ENCODE data around the gene HNRNPC.
"Not testable (repeated sequence)": the region's sequence is repeated elsewhere in the genome, so short reads cannot be mapped to it uniquely, and the experiment has no call there.

The HNRNPC gene

DNA sequence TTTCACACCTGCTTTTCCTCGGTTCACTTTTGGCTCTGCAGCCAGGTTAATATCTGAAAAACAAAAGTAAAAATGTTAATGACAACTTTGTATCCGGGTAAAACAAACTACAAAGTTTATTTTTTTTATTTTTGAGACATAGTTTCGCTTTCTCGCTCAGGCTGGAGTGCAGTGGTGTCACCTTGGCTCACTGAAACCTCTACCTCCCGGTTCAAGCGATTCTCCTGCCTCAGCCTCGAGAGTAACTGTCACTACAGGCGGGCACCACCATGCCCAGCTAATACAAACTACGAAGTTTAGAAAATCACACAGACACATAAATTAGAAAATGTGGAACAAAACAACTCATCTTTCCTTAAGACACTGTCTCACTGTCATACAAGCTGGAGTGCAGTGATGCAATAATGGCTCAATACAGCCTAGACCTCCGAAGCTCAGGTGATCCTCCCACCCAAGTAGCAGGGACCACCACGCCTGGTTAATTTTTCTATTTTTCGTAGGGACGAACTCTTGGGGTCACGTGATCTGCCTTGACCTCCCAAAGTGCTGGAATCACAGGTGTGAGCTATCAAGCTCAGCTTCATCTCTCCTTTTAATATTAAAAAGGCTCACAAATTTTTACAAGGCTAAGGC lies 38.1 kb downstream of the HNRNPC start:
- no peak for TF ChIP-seq JUND (IDR thresholded peaks at IDR 0.05; ENCODE audit: low read depth)
- in situ Hi-C loops (cut with HindIII; ENCODE audit: low pct_unique_long_range_greater_than_20kb, low sequenced_read_pairs): no loop called here
- DNase-seq (ENCODE audit: low read depth in 1 of 2, low spot score in 1 of 2): no peak

GRCh38 chr14:21229821-21230220 lies 39.4 kb downstream of the HNRNPC start:
- no peak for TF ChIP-seq JUND (IDR thresholded peaks at IDR 0.05; ENCODE audit: low read depth)
- in situ Hi-C loops (cut with HindIII; ENCODE audit: low pct_unique_long_range_greater_than_20kb, low sequenced_read_pairs): no loop called here
- DNase-seq (ENCODE audit: low read depth in 1 of 2, low spot score in 1 of 2): no peak

- DNase-seq (ENCODE audit: low read depth in 1 of 2, low spot score in 1 of 2): no peak
- in situ Hi-C loops (cut with HindIII; ENCODE audit: low pct_unique_long_range_greater_than_20kb, low sequenced_read_pairs): no loop called here
- no peak for TF ChIP-seq JUND (IDR thresholded peaks at IDR 0.05; ENCODE audit: low read depth)
Observed at GRCh38 chr14:21227981-21228380, 41.3 kb downstream of the HNRNPC start.

GRCh38 chr14:21227150-21227549 lies 42.1 kb downstream of the HNRNPC start:
- no peak for DNase-seq (ENCODE audit: low read depth in 1 of 2, low spot score in 1 of 2)
- in situ Hi-C loops (cut with HindIII; ENCODE audit: low pct_unique_long_range_greater_than_20kb, low sequenced_read_pairs): no loop called here
- no peak for TF ChIP-seq JUND (IDR thresholded peaks at IDR 0.05; ENCODE audit: low read depth)

GRCh38 chr14:21226467-21226866 lies 42.8 kb downstream of the HNRNPC start:
- no peak for TF ChIP-seq JUND (IDR thresholded peaks at IDR 0.05; ENCODE audit: low read depth)
- in situ Hi-C loops (cut with HindIII; ENCODE audit: low pct_unique_long_range_greater_than_20kb, low sequenced_read_pairs): no loop called here
- DNase-seq (ENCODE audit: low read depth in 1 of 2, low spot score in 1 of 2): no peak

- DNase-seq (ENCODE audit: low read depth in 1 of 2, low spot score in 1 of 2); in situ Hi-C loops (cut with HindIII; ENCODE audit: low pct_unique_long_range_greater_than_20kb, low sequenced_read_pairs): not testable (repeated sequence)
Observed at GRCh38 chr14:21225164-21225563, 44.1 kb downstream of the HNRNPC start.

DNA sequence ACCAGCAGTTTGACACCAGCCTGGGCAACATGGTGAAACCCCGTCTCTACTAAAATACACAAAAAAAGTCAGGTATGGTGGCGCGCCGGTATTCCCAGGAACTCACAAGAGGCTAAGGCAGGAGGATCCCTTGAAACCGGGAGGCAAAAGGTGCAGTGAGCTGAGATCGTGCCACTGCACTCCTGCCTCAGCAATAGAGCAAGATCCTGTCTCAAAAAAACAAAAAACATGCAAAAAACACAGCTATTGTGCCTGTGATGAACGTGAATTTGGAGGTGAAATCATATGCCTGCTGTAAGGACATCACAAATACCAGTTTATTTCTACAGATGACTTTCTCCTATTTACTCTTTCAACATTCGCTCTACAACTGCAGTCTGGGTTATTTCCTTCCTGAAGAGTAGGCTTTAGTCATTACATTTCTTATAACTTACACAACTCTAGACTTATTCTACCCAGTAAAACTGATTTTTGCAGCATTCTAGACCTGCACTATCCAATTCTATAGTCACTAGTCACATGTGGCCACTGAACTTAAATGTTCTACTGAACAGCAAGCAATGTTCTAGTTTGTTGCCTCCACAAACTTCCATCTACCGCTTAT lies 48.3 kb downstream of the HNRNPC start:
- no peak for TF ChIP-seq JUND (IDR thresholded peaks at IDR 0.05; ENCODE audit: low read depth)
- DNase-seq (ENCODE audit: low read depth in 1 of 2, low spot score in 1 of 2): no peak
- in situ Hi-C loops (cut with HindIII; ENCODE audit: low pct_unique_long_range_greater_than_20kb, low sequenced_read_pairs): no loop called here

DNA sequence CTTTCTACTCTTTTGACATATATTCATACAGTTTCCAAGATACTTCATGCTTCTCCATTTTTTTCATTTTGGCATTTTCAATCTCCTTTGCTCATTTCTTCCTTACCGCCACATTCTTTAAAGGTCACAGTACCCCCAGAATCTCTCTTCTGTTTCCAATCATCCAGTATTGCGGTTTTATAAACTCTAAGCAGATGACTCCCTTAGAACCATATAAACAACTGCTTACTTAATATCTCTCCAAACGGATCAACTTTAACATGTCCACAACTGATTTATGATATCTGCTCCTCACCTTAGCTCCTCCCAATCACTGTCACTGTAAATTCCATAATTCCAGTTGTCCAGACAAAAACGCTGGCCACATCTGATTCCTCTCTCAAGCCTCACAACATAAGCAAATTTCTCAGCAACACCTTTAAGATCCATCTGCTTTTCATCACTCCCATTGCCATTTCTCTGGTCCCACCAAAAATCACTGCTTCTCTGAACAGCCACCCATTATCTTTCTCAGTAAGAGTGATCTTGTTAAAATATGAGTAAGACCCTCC lies 49.6 kb downstream of the HNRNPC start:
- in situ Hi-C loops (cut with HindIII; ENCODE audit: low pct_unique_long_range_greater_than_20kb, low sequenced_read_pairs): no loop called here
- no peak for DNase-seq (ENCODE audit: low read depth in 1 of 2, low spot score in 1 of 2)
- TF ChIP-seq JUND (IDR thresholded peaks at IDR 0.05; ENCODE audit: low read depth): no peak

GRCh38 chr14:21219120-21219519 lies 50.1 kb downstream of the HNRNPC start:
- in situ Hi-C loops (cut with HindIII; ENCODE audit: low pct_unique_long_range_greater_than_20kb, low sequenced_read_pairs): no loop called here
- no peak for TF ChIP-seq JUND (IDR thresholded peaks at IDR 0.05; ENCODE audit: low read depth)
- DNase-seq (ENCODE audit: low read depth in 1 of 2, low spot score in 1 of 2): no peak

GRCh38 chr14:21215879-21216251 lies 53.4 kb downstream of the HNRNPC start:
- DNase-seq (ENCODE audit: low read depth in 1 of 2, low spot score in 1 of 2): no peak
- TF ChIP-seq JUND (IDR thresholded peaks at IDR 0.05; ENCODE audit: low read depth): no peak
- in situ Hi-C loops (cut with HindIII; ENCODE audit: low pct_unique_long_range_greater_than_20kb, low sequenced_read_pairs): no loop called here

DNA sequence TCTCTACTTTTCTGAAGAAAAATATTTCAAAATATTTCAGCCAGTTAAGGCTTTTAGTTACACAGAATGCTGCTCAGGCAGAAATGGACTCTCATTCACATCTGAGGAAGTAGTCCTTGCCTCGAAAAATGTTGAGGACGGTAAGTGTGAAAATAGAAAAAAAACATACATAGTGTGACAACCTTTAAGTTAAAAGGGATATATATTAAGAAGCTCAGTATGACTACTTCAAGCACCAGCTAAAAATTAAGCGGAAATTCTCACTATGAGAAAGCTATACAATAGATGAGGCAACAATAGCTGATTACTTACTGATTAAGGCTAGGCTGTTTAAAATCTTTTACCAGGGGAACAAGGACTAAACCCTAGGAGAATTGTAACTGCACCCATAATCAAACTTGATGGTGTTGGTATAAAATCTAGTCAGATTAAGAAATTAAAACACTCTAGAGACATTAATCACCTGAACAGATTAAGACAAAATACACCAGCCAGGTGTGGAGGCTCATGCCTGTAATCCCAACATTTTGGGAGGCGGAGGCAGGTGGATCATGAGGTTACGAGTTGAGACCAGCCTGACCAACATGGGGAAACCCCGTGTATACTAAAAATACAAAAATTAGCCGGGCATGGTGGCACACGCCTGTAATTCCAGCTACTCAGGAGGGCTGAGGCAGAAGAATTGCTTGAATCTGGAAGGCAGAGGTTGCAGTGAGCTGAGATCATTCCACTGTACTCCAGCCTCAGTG lies 53.9 kb downstream of the HNRNPC start:
- in situ Hi-C loops (cut with HindIII; ENCODE audit: low pct_unique_long_range_greater_than_20kb, low sequenced_read_pairs): no loop called here
- TF ChIP-seq JUND (IDR thresholded peaks at IDR 0.05; ENCODE audit: low read depth): no peak
- no peak for DNase-seq (ENCODE audit: low read depth in 1 of 2, low spot score in 1 of 2)

- no peak for TF ChIP-seq JUND (IDR thresholded peaks at IDR 0.05; ENCODE audit: low read depth)
- DNase-seq (ENCODE audit: low read depth in 1 of 2, low spot score in 1 of 2): no peak
- in situ Hi-C loops (cut with HindIII; ENCODE audit: low pct_unique_long_range_greater_than_20kb, low sequenced_read_pairs): no loop called here
Observed at GRCh38 chr14:21213652-21214051, 55.6 kb downstream of the HNRNPC start.

GRCh38 chr14:21212824-21213223 lies 56.4 kb downstream of the HNRNPC start:
- DNase-seq (ENCODE audit: low read depth in 1 of 2, low spot score in 1 of 2); in situ Hi-C loops (cut with HindIII; ENCODE audit: low pct_unique_long_range_greater_than_20kb, low sequenced_read_pairs): not testable (repeated sequence)
